GM19025 (cell line): ENCODE results near the gene GAB4.
"Not testable (repeated sequence)": the region's sequence is repeated elsewhere in the genome, so short reads cannot be mapped to it uniquely, and the experiment has no call there.

Experiments used
- ATAC-seq: cut with Tn5 transposase; IDR thresholded peaks from one replicate; pipeline ENCODE4 v1.9.1; 2021; ENCODE audit warnings: mild to moderate bottlenecking, low read depth, moderate library complexity; ENCODE audit not compliant: unreplicated experiment

GAB4 gene

DNA sequence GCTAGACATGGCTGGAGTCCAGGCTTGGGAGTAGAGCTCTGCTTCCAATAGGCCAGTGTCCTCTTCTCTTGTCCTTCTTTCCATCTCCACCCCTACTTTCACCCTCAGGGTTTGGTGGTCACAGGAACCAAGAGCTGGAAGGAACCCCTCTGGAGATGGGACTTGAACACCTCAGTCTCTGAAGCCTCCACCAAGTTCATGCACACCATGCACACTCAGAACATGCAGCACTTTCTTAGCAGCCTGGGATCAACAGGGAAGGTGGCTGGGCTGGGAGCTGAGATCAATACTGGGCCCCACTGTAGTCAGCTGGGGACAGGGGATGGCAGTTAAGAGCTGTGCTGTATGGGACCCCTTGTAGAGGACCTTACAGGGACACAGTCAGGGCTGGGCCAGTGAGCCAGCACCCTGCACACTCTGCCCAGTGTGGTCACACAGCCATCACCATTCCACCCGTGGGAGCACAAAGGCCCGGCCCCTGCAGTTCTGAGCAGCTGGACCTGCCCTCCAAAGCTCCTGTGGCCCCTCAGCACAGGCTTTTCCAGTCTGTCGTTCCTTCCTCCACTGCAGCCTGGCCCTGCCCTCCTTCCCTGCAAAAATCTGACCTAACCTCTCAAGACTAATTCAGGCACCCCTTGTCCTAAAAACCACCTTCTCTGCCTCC lies 47.7 kb downstream of the GAB4 start:
- ATAC-seq, result no peak

DNA sequence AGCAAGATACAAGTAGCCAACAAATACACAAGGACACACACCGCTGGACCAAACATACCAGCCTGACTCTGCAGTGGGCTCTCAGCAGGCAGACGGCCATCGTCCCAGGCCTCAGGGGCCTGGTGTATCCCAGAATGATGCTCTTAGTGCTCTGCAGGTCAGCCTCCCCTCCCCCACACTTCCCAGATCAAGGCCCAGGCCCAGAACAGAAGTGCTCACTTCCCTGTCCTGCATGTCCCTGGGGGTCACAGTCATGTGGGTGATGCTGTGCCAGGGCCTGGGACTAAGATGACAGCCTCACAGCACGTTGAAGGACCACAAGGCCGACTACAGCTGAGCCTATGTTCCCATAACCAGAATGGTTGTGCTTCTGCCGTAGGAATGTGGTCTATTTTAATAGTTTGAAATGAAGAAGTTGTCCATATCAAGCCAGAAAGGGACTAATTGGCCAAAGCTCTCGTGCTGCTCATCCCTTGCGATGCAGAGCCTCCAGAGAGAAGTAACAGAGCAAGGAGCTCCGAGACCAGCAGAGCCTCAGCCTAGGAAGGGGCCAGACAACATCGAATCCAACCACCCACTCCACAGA lies 48.6 kb downstream of the GAB4 start:
- ATAC-seq, result no peak

DNA sequence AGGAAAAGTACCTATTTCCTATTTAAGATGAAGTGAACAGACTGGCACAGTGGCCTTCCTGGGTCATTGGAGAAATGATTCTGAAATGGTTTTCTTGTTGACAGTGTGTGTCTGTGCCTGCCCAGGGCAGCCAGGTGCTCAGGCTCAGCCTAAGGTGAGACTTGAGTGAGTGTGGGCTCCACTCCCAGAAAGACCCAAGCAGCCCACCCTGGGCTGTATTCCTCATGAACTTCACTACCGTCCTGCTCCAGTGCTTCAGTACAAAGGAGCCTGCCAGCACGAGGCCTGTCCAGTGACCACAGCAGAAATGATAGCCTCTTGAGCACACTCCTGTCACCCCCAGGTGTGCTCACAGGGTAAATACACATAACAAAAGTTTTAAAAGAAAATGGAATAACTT lies 49.5 kb downstream of the GAB4 start:
- no peak for ATAC-seq

GRCh38 chr22:16957781-16958180 lies 50.2 kb downstream of the GAB4 start:
- no peak for ATAC-seq

GRCh38 chr22:16956290-16956689 lies 51.7 kb downstream of the GAB4 start:
- ATAC-seq, result no peak

DNA sequence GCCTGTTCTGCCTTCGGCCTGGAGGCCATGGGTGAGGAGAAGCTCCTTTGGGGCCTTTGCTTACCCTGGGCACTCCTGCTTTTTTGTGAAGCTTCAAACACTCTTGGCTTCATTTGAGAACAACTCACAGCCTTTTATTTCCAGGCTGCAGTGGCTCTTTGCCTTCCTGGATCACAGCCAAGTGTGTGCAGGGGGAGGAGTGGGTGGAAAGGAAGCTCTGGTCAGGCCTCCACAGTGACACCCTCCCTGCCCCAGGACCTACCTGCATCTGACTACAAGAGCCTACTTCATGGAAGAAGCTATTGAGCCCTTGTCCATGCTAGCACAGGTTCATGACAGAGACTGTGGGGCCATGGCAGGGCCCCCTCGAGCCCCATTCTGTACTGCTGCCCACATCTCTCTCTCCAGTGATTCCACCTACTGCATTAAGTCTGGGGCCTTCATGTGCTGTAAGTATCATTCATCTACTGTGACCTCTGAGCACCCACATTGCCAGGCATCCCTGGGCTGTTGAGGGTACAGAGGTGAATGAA lies 52.3 kb downstream of the GAB4 start:
- ATAC-seq, result no peak

DNA sequence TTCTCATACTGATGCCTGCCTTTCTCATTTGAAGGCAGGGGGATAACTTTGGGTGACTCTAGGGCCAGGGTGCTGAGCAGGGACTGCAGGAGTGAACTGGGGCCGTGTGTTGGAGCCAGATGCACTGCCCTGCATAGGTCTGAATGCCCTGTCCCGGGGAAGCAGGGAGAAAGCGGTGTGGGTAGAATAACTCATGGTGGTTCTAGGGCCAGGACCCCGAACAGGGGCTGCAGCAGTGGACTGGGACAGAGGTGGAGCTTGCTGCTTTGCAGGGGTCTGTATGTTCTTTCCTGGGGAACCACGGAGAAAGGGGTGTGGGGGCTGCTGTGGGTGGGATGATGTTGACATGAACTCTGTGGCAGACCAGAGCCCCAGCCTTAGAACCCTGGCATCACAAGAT lies 52.9 kb downstream of the GAB4 start:
- ATAC-seq, result no peak

DNA sequence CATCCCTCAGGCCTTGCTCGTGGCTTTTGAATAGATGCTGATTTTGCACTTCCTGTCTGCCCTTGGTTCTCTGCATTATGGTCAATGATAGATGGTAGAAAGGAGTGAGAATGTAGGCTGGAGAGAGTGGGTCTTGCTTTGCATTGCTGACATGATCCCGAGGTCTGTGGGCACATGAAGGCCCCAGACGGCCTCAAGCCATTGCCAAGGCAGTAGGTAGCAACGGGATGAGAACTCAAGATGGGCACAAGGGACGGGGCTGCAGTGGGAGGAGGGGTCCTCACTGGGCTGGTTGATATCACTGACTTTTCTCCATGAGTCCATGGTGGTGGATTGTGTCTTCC lies 54.0 kb downstream of the GAB4 start:
- ATAC-seq, result no peak

DNA sequence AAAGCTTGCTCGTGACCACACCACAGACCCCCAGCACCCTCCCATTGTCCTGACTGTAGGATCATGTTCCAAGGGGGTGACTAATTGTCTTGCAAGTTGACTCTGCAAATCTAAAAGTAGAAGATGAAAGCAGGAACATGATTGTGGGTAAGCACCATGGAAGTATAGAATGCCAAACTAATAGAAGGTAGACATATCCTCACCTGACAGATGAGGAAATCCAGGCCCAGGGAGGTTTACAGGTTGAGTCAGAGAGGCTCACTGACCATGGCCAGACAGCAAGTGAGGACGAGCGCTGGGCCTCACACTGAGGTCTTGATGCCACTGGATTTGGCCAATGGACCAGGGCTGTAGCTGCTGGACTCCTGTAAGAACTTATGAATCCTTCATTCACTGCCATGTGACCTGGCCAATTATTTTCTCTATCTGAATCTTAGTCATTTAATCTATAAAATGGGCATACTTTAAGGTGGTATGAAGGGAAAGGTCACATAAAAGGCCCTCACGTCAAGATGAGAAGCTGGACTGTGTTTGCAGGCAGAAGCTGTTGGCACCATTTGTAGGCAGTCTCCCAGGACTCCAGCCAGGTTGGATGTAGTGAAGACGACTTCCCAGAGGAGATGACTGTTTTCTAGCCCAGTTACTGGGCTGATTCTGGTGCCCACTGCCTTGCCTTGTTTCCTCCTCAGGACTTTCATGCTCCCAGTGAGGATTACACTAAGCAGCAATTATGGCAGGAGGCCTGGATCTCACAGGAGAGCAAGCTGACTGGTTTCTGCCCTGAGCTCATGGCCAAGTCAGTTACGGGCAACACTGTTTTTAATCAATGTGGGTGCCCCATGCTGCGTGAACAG lies 54.6 kb downstream of the GAB4 start:
- ATAC-seq, result no peak

- no peak for ATAC-seq
Observed at GRCh38 chr22:16949561-16949960, 58.5 kb downstream of the GAB4 start.

DNA sequence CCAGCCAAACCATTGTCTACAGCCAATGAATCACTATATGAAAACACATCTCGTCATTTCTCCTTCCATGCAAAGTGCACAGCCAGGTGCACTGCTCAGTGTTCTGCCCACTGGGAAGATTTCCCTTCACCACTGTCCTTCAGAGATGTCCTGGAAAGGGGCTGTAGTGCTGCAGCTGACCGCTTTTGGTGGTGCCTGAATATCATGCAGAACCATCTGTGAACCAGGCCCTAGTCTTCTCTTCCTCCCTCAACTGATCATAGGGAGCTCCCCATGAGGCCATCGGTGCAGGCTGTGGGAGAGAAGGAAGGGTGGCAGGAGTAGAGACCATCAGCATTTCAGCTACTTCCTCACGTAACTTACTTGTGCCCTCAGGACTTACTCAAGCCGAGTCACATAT lies 70.2 kb downstream of the GAB4 start:
- no peak for ATAC-seq

GRCh38 chr22:16937209-16937608 lies 70.8 kb downstream of the GAB4 start:
- not testable (repeated sequence) for ATAC-seq

DNA sequence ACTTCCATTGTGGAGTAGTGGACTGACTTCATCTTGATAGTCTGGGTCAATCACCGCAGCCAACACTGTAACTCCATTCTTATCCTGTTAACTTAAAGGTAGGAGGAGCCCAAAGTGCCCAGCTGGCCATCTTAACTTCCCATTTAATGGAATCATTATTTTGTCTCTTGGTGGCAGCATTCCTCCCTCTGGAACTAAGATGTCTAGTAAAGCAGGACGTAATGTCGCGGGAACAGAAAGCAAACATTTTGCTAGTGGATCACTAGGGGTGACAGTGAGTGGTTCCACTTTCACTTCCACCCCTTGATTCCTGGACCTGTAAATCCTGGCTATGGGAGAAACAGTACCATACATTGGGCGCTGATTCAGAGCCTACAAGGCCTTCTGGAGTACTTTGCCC lies 71.4 kb downstream of the GAB4 start:
- ATAC-seq, result no peak

GRCh38 chr22:16935209-16935608 lies 72.8 kb downstream of the GAB4 start:
- no peak for ATAC-seq

DNA sequence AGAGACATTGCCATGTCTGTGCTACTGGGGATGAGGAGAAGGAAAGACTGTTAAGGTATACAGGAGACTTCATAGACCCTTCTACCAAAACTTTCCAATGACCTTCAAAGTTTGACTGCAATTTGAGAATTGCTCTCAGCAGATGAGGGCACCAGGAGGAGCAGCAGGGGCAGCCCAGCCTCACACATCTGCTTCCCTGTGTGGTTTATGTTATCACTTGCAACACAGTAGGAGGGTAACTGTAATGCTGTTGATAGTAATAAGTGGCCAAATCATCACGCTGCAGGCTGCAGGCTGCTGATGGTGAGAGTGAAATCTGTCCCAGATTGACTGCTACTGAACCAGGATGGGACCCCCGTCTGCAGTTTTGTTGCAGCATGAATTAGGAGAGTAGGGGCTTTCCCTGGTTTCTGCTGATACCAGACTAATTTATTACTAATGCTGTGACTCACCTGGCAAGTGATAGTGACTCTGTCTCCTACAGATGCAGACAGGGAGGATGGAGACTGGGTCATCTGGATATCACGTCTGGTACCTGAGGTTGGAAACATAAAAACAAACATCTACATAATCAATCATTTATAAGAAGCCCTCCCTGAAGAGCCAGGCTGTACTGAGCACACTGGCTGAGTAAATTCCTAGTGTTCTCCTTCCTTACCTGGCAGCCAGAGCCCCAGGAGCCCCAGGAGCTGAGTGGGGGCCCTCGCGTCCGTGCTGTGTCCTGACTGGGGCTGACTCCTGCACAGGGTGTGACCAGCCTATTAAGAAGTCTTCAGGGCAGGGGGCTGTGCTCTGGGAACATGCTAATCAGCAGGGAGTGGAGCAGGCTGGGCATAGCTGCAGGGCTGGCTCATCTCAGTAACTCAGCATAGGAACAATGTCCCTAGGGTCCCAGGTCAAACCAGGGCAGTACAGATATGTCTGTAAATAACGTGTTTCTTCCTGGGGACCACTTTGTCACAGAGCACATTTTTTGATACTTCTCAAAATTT lies 74.4 kb downstream of the GAB4 start:
- no peak for ATAC-seq

GRCh38 chr22:16932577-16932976 lies 75.4 kb downstream of the GAB4 start:
- ATAC-seq, result no peak

GRCh38 chr22:16925407-16925966 lies 82.5 kb downstream of the GAB4 start:
- ATAC-seq, result no peak

GRCh38 chr22:16922706-16923105 lies 85.3 kb downstream of the GAB4 start:
- ATAC-seq, result no peak

DNA sequence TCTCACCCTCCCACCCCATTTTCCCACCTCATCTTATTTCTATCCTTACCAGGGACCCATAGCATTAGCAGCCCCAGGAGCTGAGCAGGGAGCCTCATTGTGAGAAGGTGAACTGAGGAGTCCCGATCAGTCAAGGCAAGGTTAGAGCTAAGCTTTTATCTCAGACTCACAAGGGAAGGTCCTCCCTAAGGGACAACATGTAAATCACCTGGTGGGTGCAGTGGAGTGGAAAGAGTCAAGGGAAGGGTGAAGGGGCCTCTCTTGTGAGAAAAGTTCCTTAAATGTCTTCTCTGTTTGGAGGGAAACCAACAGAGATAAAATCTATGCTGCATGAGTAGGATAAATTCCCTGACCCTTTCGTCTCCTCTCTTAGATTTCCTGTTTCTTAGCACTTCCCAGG lies 85.9 kb downstream of the GAB4 start:
- no peak for ATAC-seq
